Effector CD8-positive, alpha-beta T cell (primary cell): ENCODE results near the gene SOX4.
"Not testable (repeated sequence)": the region's sequence is repeated elsewhere in the genome, so short reads cannot be mapped to it uniquely, and the experiment has no call there.

Source experiments
- DNase-seq: peaks from one replicate; lab custom pipeline; 2025; lab: John Stamatoyannopoulos, UW
- total RNA-seq, 4 experiments: gene quantifications; one replicate each; lab custom pipeline; 2026; lab: John Stamatoyannopoulos, UW

The SOX4 gene
- 8.0 to 30.0 (median 19.7) reads per million in 4 experiments for total RNA-seq

GRCh38 chr6:21593412-21593926 is at the start of gene SOX4:
TSS of gene SOX4 (plus strand) at chr6:21593751. CDS start at chr6:21594535, 784 bp downstream.
- peak; percentile 74 for DNase-seq

- not testable (repeated sequence) for DNase-seq
Measured at GRCh38 chr6:21552286-21552685, 41.3 kb upstream of the SOX4 start.

GRCh38 chr6:21554286-21554685 is 39.3 kb upstream of the SOX4 start:
- DNase-seq: no peak

- DNase-seq: no peak
Measured at GRCh38 chr6:21555197-21555596, 38.4 kb upstream of the SOX4 start.

GRCh38 chr6:21556511-21556910 is 37.0 kb upstream of the SOX4 start:
- DNase-seq: no peak

GRCh38 chr6:21556968-21557721 is 36.4 kb upstream of the SOX4 start:
- DNase-seq: no peak

- DNase-seq: no peak
Measured at GRCh38 chr6:21559238-21559637, 34.3 kb upstream of the SOX4 start.

- no peak for DNase-seq
Measured at GRCh38 chr6:21560249-21560648, 33.3 kb upstream of the SOX4 start.

- DNase-seq: no peak
Measured at GRCh38 chr6:21565431-21565830, 28.1 kb upstream of the SOX4 start.

- DNase-seq: no peak
Measured at GRCh38 chr6:21578523-21578922, 15.0 kb upstream of the SOX4 start.

GRCh38 chr6:21582651-21583050 is 10.9 kb upstream of the SOX4 start:
- no peak for DNase-seq

- DNase-seq: no peak
Measured at GRCh38 chr6:21586300-21586699, 7.3 kb upstream of the SOX4 start.

GRCh38 chr6:21586740-21587178 is 6.8 kb upstream of the SOX4 start:
- no peak for DNase-seq

- no peak for DNase-seq
Measured at GRCh38 chr6:21587179-21587960, 6.2 kb upstream of the SOX4 start.

- no peak for DNase-seq
Measured at GRCh38 chr6:21587961-21588480, 5.5 kb upstream of the SOX4 start.

GRCh38 chr6:21588481-21589351 is 4.8 kb upstream of the SOX4 start:
- no peak for DNase-seq

- peak; percentile 63 for DNase-seq
Measured at GRCh38 chr6:21589352-21590345, 3.9 kb upstream of the SOX4 start.

- DNase-seq: no peak
Measured at GRCh38 chr6:21590346-21590745, 3.2 kb upstream of the SOX4 start.

- no peak for DNase-seq
Measured at GRCh38 chr6:21591446-21591845, 2.1 kb upstream of the SOX4 start.

GRCh38 chr6:21592953-21593352 is 598 bp upstream of the SOX4 start:
- no peak for DNase-seq
